Measurements from ENCODE around the gene CENPT.

Gene CENPT

GRCh38 chr16:67805718-67806427 lies 41.6 kb downstream of the CENPT start:
- DNase-seq: no peak

DNA sequence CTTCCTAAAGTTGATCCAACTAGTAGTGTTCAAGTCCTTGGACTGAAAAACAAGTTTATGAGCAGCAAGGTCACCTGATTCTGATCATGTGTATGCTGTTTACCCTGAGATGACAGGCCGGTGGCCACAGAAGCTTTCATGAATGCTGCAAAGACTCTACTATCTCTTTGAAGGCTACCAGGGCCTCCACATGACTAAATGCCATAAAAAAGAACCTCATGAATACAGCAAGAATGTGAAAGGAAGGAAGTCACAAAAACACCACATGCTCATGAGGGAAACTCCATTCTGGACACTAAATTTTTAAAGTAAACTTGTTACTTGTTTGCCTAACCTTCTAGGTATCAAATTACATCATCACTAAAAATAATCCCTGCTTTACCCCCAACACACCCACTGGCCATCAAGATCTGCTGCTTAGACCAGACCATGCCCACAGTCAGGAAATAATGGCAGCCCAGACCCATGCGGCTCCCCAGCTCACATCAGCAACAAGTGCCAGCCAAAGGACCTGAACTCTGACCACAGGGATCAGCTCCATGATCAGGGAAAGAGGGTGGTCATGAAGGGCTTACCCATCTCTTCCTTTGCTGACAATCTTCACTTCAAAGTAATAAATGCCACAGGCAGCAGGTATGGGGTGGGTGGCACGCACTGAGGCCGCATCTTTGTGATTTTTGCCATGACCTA lies 42.5 kb downstream of the CENPT start:
- no peak for DNase-seq

- DNase-seq: no peak
Measured at GRCh38 chr16:67803894-67804293, 43.6 kb downstream of the CENPT start.

DNA sequence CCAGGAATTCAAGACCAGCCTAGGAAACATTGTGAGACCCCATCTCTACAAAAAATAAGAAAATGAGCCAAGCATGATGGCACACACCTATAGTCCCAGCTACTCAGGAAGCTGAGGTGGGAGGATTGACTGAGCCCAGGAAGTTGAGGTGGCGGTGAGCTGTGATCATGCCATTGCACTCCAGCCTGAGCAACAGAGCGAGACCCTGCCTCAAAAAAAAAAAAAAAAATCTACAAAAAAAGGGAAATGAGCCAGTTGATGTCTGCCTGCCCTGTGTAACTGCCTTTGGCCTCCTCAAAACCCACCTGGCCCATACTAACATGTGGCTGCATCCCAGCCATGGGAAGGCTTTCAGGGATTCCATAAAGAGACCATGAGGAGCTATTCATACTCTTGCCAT lies 45.6 kb downstream of the CENPT start:
- DNase-seq: peak; percentile 43

DNA sequence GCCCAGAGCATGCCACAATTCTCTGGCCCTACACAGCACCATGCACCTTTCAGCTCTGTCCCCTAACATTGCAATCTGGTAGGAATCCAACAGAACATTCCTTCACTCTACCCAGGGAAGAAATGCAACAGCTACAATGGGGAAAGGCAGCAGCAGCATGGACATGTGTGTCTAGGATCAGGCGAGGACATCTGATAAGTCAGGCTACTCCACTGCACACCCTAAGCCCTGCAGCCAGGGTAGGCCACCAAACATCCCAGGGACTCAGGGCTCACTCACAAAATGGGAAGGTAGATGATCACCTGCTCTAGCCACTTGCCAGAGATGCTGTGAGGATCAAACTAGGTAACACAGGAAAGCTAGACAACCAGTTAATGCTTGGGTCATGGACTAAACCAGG lies 46.3 kb downstream of the CENPT start:
- no peak for DNase-seq

- DNase-seq: no peak
Measured at GRCh38 chr16:67800338-67800926, 47.1 kb downstream of the CENPT start.

- no peak for DNase-seq
Measured at GRCh38 chr16:67796099-67796718, 51.3 kb downstream of the CENPT start.

DNA sequence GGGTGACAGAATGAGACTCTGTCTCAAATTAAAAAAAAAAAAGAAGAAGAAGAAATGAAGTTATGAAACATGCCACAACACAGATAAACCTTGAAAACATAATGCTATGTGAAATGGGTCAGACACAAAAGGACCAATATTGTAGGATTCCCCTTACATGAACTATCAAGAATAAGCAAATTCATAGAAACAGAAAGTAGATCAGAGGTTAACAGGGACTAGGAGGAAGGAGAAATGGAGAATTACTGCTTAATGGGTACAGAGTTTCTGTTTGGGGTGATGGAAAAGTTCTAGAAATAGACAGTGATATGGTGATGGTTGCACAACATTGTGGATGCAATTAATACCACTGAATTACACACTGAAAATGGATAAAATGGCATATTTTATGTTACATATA lies 57.4 kb downstream of the CENPT start:
- DNase-seq: no peak

- no peak for DNase-seq
Measured at GRCh38 chr16:67786491-67786890, 61.0 kb downstream of the CENPT start.

- no peak for DNase-seq
Measured at GRCh38 chr16:67783353-67783725, 64.2 kb downstream of the CENPT start.

DNA sequence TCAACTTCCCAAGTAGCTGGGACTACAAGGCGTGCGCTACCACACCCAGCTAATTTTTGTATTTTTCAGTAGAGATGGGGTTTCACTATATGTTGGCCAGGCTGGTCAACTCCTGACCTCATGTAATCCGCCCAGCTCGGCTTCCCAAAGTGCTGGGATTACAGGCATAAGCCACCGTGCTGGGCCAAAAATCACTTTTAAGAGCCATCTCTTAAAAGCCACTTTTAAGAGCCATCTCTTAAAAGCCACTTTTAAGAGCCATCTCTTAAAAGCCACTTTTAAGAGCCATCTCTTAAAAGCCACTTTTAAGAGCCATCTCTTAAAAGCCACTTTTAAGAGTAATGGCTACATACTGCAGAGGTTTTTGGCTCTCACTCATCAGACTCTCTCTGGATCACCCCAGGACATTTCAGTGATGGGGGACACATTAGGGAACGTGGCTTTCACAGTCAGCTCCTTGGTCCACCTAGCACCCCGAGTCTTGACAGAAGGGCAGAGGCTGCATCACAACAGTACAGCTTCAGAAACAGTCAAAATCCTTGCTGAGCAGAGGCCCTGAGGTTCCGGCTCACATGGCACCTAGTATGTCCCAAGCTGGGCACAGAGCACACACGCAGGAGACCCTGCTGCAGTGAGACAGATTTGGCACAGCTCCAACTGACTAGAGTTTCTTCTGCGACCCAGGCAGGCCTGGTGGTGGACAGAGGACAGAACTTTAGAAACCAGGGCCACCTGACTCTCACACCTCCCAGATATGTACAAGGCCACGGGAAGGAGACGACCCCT lies 64.7 kb downstream of the CENPT start:
- no peak for DNase-seq

DNA sequence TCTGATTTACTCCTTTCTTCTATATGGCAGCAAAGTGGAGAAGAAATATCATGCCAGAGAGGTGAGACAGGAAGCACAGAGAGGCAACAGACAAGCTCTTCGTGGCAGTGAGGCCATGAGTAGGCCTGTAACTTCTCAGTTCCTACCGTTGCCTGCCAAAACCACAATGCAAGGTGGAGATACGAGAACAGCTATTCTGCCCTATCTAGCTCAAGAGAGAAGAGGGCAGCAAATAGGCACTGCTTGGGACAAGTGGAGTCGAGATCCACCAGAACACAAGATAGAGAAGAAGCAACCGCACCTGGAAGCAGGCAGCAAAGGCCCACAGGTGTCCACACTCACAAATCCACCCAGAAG lies 66.0 kb downstream of the CENPT start:
- DNase-seq: no peak

DNA sequence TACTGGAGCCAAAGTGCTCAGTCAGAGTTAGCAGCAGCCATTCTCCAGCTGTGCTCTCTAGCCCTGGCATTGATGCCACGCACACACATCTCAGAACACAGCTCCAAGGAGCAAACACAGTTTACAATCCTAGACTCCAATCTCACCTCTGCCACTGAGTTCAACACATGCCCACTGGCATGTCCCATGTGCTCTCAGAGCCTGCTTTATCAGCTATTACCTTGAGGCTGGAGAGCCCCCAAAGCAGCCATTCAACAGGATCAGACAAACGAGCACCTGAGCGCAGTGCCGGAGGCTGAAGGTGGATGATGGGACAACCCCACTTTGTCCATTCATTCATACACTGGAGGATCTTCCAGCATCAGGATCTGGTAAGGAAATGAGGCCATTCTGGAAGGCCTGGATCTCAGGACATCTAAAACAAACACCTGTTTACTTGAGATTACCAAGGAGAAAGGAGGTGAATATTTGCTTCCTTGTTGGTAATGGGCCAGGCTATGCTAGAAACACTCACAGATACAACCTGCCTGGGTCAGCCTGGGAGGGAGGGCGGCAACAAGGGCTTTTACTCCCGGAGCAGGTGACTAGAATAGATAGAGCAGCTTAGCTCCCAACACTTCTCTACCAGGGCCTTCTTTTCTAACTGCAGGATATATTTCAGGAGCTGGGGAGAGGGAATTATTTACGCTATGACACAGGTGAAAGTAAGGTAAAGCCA lies 66.5 kb downstream of the CENPT start:
- no peak for DNase-seq

GRCh38 chr16:67779256-67780014 lies 68.1 kb downstream of the CENPT start:
- DNase-seq: no peak

Data from stimulated activated CD4-positive, alpha-beta T cell treated with anti-CD3 and anti-CD28 coated beads, Interleukin-15, amount 100 ng/mL, for 24 hours (primary cell).